Measurements from ENCODE around the gene STPG3. TPM values are rescaled to one million over a fixed set of nuclear protein-coding genes. Genes with fewer than 3 reads are reported as not detected.
A peak's percentile ranks its signal among the peaks of the same experiment; 100 is the strongest.
"Not testable (repeated sequence)": the region's sequence is repeated elsewhere in the genome, so short reads cannot be mapped to it uniquely, and the experiment has no call there.

Gene STPG3
- total RNA-seq, 1 donor from 2014 or later = not detected

- no peak overlapping the region for H3K4me3 ChIP-seq
These were observed 14.1 kb upstream of the STPG3 start for GRCh38 chr9:137236936-137237421.

GRCh38 chr9:137237759-137238726, 13.0 kb upstream of the STPG3 start:
- no peak for DNase-seq

More at GRCh38 chr9:137236936-137237421, 14.1 kb upstream of the STPG3 start:
- no peak for ATAC-seq
- no peaks in the 10 kb centered on the region for H3K9me3 ChIP-seq
- peaks cover 22% of the 10 kb centered on the region for H3K27me3 ChIP-seq
- peaks cover 26% of the 10 kb centered on the region for H3K4me1 ChIP-seq
- no peak overlapping the region for H3K27ac ChIP-seq
- intact Hi-C loops (cut with DNase I) = no loop called here
- H3K36me3 ChIP-seq = peaks cover under 1% of the 10 kb centered on the region
- no peak for TF ChIP-seq CTCF (IDR thresholded peaks at IDR 0.05)
- no peak for DNase-seq

GRCh38 chr9:137239541-137240200, 11.4 kb upstream of the STPG3 start:
- H3K9me3 ChIP-seq; H3K27me3 ChIP-seq; intact Hi-C loops (cut with DNase I); DNase-seq; ATAC-seq: not testable (repeated sequence)
- Histone ChIP-seq H3K27ac (peak overlapping the region; percentile 93), H3K36me3 (peaks cover 21% of the 10 kb centered on the region), H3K4me3 (peak overlapping the region; percentile 74), H3K4me1 (peaks cover 50% of the 10 kb centered on the region)

More at GRCh38 chr9:137237759-137238726, 13.0 kb upstream of the STPG3 start:
- Histone ChIP-seq H3K4me3 (no peak overlapping the region), H3K27me3 (peaks cover 15% of the 10 kb centered on the region), H3K27ac (no peak overlapping the region), H3K4me1 (peaks cover 37% of the 10 kb centered on the region), H3K9me3 (no peaks in the 10 kb centered on the region), H3K36me3 (peaks cover 12% of the 10 kb centered on the region)
- intact Hi-C loops (cut with DNase I) = no loop called here
- no peak for TF ChIP-seq CTCF (IDR thresholded peaks at IDR 0.05)
- ATAC-seq = no peak

GRCh38 chr9:137240318-137240840, 10.7 kb upstream of the STPG3 start:
- Histone ChIP-seq H3K9me3 (no peaks in the 10 kb centered on the region), H3K4me1 (peaks cover 50% of the 10 kb centered on the region), H3K27me3 (peaks cover 4% of the 10 kb centered on the region), H3K36me3 (peaks cover 21% of the 10 kb centered on the region), H3K4me3 (peak overlapping the region; percentile 74), H3K27ac (peak overlapping the region; percentile 93)
- peak; percentile 93 for DNase-seq
- TF ChIP-seq CTCF (IDR thresholded peaks at IDR 0.05) = no peak
- ATAC-seq = peak; percentile 67
- intact Hi-C loops (cut with DNase I) = no loop called here

- H3K36me3 ChIP-seq = peaks cover 21% of the 10 kb centered on the region
- no peaks in the 10 kb centered on the region for H3K9me3 ChIP-seq
- no peak for TF ChIP-seq CTCF (IDR thresholded peaks at IDR 0.05)
- H3K27ac ChIP-seq = peak within 1 kb of the TSS; percentile 93
- H3K4me1 ChIP-seq = peaks cover 50% of the 10 kb centered on the region
- ATAC-seq (peak; percentile 87), DNase-seq (peak; percentile 99)
- H3K27me3 ChIP-seq = peaks cover under 1% of the 10 kb centered on the region
- intact Hi-C loops (cut with DNase I) = no loop called here
- H3K4me3 ChIP-seq = peak within 1 kb of the TSS; percentile 92
These were observed 10.1 kb upstream of the STPG3 start, which contains the start of gene TUBB4B for GRCh38 chr9:137240841-137241489. TUBB4B (plus strand) TSS chr9:137241287; CDS start chr9:137241361, 74 bp downstream.

Measured in upper lobe of right lung (tissue), 1 donor.